ENCODE data around the gene BCDIN3D. TPM values are rescaled to one million over a fixed set of nuclear protein-coding genes. Genes with fewer than 3 reads are reported as not detected.
"Not testable (repeated sequence)": the region's sequence is repeated elsewhere in the genome, so short reads cannot be mapped to it uniquely, and the experiment has no call there.

BCDIN3D gene
- total RNA-seq, 1 experiment from 2014 or later = 6.2 TPM

DNA sequence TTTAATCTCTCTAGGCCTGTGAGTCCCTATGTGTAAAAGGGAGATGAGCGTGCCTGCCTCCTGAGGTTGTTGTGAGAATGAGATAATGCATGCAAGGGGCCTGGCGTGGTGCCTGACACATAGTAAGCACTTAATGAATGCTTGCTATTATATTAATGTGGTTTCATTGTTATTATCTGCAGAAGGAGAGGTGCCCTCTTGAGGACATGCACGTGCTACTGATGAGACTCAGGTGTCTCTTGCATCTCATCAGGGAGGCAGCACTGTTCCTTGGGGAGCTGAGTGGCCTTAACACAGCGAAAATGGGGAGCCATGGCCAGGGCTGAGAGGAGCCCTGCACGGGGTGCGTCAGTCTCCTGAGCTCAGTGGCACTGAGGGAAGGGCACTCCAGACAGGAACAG, 29.9 kb upstream of the BCDIN3D start:
- H3K9me3 Mint-ChIP-seq (ENCODE audit: unreplicated experiment) = peaks cover 4% of the 10 kb centered on the region
- intact Hi-C loops (cut with micrococcal nuclease) = no loop called here
- peaks cover 2% of the 10 kb centered on the region for H3K4me1 Mint-ChIP-seq (ENCODE audit: insufficient read depth, unreplicated experiment)
- DNase-seq (ENCODE audit: unreplicated experiment) = no peak
- peaks cover 12% of the 10 kb centered on the region for H3K27me3 Mint-ChIP-seq (ENCODE audit: insufficient read depth, unreplicated experiment)
- no peak overlapping the region for H3K27ac Mint-ChIP-seq (ENCODE audit: low read depth, unreplicated experiment)
- H3K4me3 Mint-ChIP-seq (ENCODE audit: unreplicated experiment) = no peak overlapping the region
- H3K36me3 Mint-ChIP-seq (ENCODE audit: insufficient read depth, unreplicated experiment) = no peaks in the 10 kb centered on the region
- TF ChIP-seq, protein P1, sequence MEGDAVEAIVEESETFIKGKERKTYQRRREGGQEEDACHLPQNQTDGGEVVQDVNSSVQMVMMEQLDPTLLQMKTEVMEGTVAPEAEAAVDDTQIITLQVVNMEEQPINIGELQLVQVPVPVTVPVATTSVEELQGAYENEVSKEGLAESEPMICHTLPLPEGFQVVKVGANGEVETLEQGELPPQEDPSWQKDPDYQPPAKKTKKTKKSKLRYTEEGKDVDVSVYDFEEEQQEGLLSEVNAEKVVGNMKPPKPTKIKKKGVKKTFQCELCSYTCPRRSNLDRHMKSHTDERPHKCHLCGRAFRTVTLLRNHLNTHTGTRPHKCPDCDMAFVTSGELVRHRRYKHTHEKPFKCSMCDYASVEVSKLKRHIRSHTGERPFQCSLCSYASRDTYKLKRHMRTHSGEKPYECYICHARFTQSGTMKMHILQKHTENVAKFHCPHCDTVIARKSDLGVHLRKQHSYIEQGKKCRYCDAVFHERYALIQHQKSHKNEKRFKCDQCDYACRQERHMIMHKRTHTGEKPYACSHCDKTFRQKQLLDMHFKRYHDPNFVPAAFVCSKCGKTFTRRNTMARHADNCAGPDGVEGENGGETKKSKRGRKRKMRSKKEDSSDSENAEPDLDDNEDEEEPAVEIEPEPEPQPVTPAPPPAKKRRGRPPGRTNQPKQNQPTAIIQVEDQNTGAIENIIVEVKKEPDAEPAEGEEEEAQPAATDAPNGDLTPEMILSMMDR (IDR thresholded peaks at IDR 0.05; ENCODE audit: unreplicated experiment) = no peak
- ChIA-PET POLR2A (interaction anchor here (0.9 kb wide), 1 partner anchor 56 kb away, joined by 3 read pairs; no protein-coding TSS in a partner anchor), CTCF (no interaction called here)
- BruUV-seq (replicated peaks) = no TSS peak

DNA sequence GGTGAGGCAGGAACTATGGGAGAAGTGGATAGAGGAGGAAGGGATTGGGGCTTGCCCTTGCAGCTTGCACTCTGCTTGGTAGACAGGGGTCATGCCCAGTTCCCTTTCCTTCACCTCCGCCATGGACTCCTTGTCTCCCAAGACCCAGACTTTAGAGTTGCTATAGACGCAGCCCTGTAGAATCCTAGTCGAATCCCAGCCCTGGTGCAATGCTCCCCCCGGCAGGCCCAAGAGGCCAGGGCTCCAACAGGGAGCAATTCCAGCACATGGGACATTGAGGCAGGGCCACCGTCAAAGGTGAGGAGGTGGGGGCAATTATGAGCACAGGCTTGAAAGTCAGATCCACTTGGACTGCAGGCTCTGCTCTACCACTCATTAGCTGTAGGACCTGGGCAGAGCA, 29.5 kb upstream of the BCDIN3D start:
- Mint-ChIP-seq H3K9me3 (ENCODE audit: unreplicated experiment) (no peaks in the 10 kb centered on the region), H3K4me3 (ENCODE audit: unreplicated experiment) (no peak overlapping the region), H3K27me3 (ENCODE audit: insufficient read depth, unreplicated experiment) (peaks cover 12% of the 10 kb centered on the region), H3K4me1 (ENCODE audit: insufficient read depth, unreplicated experiment) (peaks cover 6% of the 10 kb centered on the region), H3K27ac (ENCODE audit: low read depth, unreplicated experiment) (no peak overlapping the region), H3K36me3 (ENCODE audit: insufficient read depth, unreplicated experiment) (no peaks in the 10 kb centered on the region)
- intact Hi-C loops (cut with micrococcal nuclease) = no loop called here
- DNase-seq (ENCODE audit: unreplicated experiment) = no peak
- TF ChIP-seq, protein P1 (IDR thresholded peaks at IDR 0.05; ENCODE audit: unreplicated experiment) = no peak
- POLR2A ChIA-PET = no interaction called here
- no TSS peak for BruUV-seq (replicated peaks)
- CTCF ChIA-PET = interaction anchor here (0.9 kb wide), 1 partner anchor 14 kb away, joined by 3 read pairs; no protein-coding TSS in a partner anchor

DNA sequence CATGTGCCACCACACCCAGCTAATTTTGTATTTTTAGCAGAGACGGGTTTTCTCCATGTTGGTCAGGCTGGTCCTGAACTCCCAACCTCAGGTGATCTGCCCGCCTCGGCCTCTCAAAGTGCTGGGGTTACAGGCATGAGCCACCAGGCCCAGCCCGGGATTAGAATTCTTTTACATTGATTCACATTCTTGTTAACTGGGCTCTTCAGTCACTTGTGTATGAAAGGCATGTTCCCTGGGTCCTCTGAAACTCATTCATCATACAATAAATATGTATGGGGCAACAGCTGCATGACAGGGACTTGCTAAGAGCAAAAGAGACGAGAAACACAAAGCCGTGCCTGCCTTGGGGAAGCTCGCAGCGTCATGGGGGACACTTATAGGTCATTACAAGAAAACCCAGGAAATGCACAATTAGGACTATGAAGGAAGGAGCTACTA, 28.9 kb upstream of the BCDIN3D start:
- POLR2A ChIA-PET; H3K4me3 Mint-ChIP-seq (ENCODE audit: unreplicated experiment); H3K27ac Mint-ChIP-seq (ENCODE audit: low read depth, unreplicated experiment); H3K9me3 Mint-ChIP-seq (ENCODE audit: unreplicated experiment); DNase-seq (ENCODE audit: unreplicated experiment); BruUV-seq (replicated peaks); intact Hi-C loops (cut with micrococcal nuclease); H3K36me3 Mint-ChIP-seq (ENCODE audit: insufficient read depth, unreplicated experiment): not testable (repeated sequence)
- CTCF ChIA-PET = interaction anchor here (0.9 to 1.1 kb wide), 2 partner anchors 14 to 73 kb away, joined by 3 read pairs; no protein-coding TSS in a partner anchor
- Mint-ChIP-seq H3K4me1 (ENCODE audit: insufficient read depth, unreplicated experiment) (peaks cover 10% of the 10 kb centered on the region), H3K27me3 (ENCODE audit: insufficient read depth, unreplicated experiment) (peaks cover 12% of the 10 kb centered on the region)

DNA sequence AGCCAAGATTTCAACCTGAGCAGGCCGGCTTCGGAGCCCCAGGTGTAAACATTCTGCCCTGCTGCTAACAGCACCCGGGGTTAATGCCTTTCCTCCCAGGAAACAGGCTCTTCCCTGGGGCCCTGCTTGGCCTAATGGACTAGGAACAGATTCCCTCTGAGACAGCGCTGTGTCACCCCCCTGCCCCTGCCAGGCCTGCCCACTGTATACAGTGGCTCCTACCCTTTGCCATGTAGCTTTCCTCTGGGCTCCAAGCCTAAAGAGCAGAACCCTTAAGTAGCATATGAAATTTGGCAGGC, 28.3 kb upstream of the BCDIN3D start:
- intact Hi-C loops (cut with micrococcal nuclease) = no loop called here
- Mint-ChIP-seq H3K4me3 (ENCODE audit: unreplicated experiment) (no peak overlapping the region), H3K27ac (ENCODE audit: low read depth, unreplicated experiment) (no peak overlapping the region), H3K27me3 (ENCODE audit: insufficient read depth, unreplicated experiment) (peaks cover 12% of the 10 kb centered on the region), H3K4me1 (ENCODE audit: insufficient read depth, unreplicated experiment) (peaks cover 10% of the 10 kb centered on the region), H3K36me3 (ENCODE audit: insufficient read depth, unreplicated experiment) (no peaks in the 10 kb centered on the region), H3K9me3 (ENCODE audit: unreplicated experiment) (no peaks in the 10 kb centered on the region)
- ChIA-PET CTCF (interaction anchor here (0.6 to 1.4 kb wide), 3 partner anchors 74 to 774 kb away, joined by 3 to 4 read pairs (median 3); no protein-coding TSS in a partner anchor), POLR2A (no interaction called here)
- DNase-seq (ENCODE audit: unreplicated experiment) = no peak
- no TSS peak for BruUV-seq (replicated peaks)
- TF ChIP-seq, protein P1 (IDR thresholded peaks at IDR 0.05; ENCODE audit: unreplicated experiment) = no peak
